Psoas muscle (tissue), 8 donors: Measurements from ENCODE around the gene ATOH8. TPM values are rescaled to one million over a fixed set of nuclear protein-coding genes. Genes with fewer than 3 reads are reported as not detected.
"Not testable (repeated sequence)": the region's sequence is repeated elsewhere in the genome, so short reads cannot be mapped to it uniquely, and the experiment has no call there.

ENCODE experiments used
- ATAC-seq, 4 donors: fragments of 200-7000 bp; cut with Tn5 transposase; one replicate each; pipeline ENCODE4 v1.9.1; 2020; ENCODE audit warnings: moderate library complexity in 3 of 4, mild to moderate bottlenecking in 2 of 4
- DNase-seq, 2 donors: peaks; one replicate each; pipeline ENCODE4 v3.0.0-alpha.2; 2020
- H3K27ac ChIP-seq: fragments of 200-600 bp; one replicate; pipeline ENCODE4 v1.8.0; 2022
- H3K27me3 ChIP-seq, 3 donors: fragments of 200-600 bp in 1 of 3; one replicate each; pipeline versions ENCODE4 v1.6.1 to v1.8.0; 2013 to 2022; ENCODE audit warnings: low read length in 2 of 3, mild to moderate bottlenecking in 2 of 3, moderate library complexity in 1 of 3; ENCODE audit not compliant: insufficient read depth in 3 of 3
- H3K36me3 ChIP-seq, 2 donors: fragments of 200-600 bp in 1 of 2; one replicate each; pipeline versions ENCODE4 v1.6.1 to v1.8.0; 2013 to 2022; ENCODE audit warnings: low read depth in 1 of 2, mild to moderate bottlenecking in 1 of 2, moderate library complexity in 1 of 2; ENCODE audit not compliant: insufficient read depth in 1 of 2
- H3K4me1 ChIP-seq: fragments of 200-600 bp; one replicate; pipeline ENCODE4 v1.8.0; 2022
- H3K4me3 ChIP-seq: fragments of 200-600 bp; one replicate; pipeline ENCODE4 v1.8.0; 2022; ENCODE audit warnings: mild to moderate bottlenecking
- H3K9me3 ChIP-seq: fragments of 200-600 bp; one replicate; pipeline ENCODE4 v1.8.0; 2022
- WGBS, 3 donors: extraction: QIAGEN DNeasy Blood & Tissue Kit; methylation state at CpG; one replicate each; pipeline versions ENCODE4 v1.1.6 to v1.1.7; 2013; 5-methylcytosine and 5-hydroxymethylcytosine counted together
- intact Hi-C, 2 donors: fragments of 100-400 bp; cut with DNase I; formaldehyde crosslinking; loops; one replicate each; pipeline versions ENCODE4 v1.11.0 to v1.14.2; 2022
- polyA plus RNA-seq, 3 donors: library from polyadenylated mRNA; stranded (reverse); fragments of 200-250 nt; gene quantifications; one replicate each; pipeline ENCODE4 v1.2.3, GENCODE V29; 2013
- total RNA-seq, 4 donors: library from RNA; stranded (reverse); fragmentation: NEBNext Ultra II Directional in 2 of 4; extraction: Animal tissue kit (Norgen Biotek cat#: 25700) in 2 of 4; gene quantifications; one replicate each; pipeline versions ENCODE4 v1.2.1 to v1.2.4, GENCODE V29; 2021 to 2023
- TF ChIP-seq, protein P1 (sequence below): fragments of 200-600 bp; IDR thresholded peaks from one replicate; pipeline ENCODE4 v1.8.0; 2022; ENCODE audit warnings: antibody characterized with exemption
- donor health status: healthy with polysubstance abuse.
- donor health status: DM: no; HTN: no; CAD: no; lungs with moderate emphysema.
- donor health status: Bipolar disorder and iron deficiency.
- donor health status: healthy.
- donor health status: DM: yes; HTN: yes; CAD: no.
- donor health status: DM: no; HTN: no; CAD: no.
- donor health status: DM: no; HTN: no; CAD: no.
- donor health status: DM: yes; HTN: yes; CAD: no.

The ATOH8 gene
- total and polyA plus RNA-seq, 7 donors = 22.0 to 82.1 (median 59.4) TPM

DNA sequence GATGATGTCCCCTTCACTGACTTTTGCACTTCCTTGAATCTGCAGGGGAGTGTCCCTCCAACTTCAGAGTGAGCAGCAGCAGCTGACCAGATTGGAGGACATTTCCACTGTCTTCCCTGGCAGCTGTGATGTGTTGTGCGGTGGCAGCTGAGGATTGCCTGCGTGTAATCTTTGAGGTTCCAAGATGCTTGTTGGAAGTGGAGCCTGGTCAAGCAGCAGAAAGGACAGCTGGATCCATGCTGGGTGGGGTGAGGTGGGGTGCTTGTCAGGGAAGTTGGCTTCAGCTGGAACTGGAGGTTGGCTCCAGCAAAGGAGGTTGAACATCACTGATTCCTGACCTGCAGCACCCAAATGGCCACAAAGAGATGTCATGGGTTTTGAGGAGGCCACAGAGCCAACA, 70.2 kb downstream of the ATOH8 start:
- H3K36me3 ChIP-seq = no peaks in the 10 kb centered on the region
- no peaks in the 10 kb centered on the region for H3K9me3 ChIP-seq
- no peak overlapping the region for H3K27ac ChIP-seq
- TF ChIP-seq, protein P1, sequence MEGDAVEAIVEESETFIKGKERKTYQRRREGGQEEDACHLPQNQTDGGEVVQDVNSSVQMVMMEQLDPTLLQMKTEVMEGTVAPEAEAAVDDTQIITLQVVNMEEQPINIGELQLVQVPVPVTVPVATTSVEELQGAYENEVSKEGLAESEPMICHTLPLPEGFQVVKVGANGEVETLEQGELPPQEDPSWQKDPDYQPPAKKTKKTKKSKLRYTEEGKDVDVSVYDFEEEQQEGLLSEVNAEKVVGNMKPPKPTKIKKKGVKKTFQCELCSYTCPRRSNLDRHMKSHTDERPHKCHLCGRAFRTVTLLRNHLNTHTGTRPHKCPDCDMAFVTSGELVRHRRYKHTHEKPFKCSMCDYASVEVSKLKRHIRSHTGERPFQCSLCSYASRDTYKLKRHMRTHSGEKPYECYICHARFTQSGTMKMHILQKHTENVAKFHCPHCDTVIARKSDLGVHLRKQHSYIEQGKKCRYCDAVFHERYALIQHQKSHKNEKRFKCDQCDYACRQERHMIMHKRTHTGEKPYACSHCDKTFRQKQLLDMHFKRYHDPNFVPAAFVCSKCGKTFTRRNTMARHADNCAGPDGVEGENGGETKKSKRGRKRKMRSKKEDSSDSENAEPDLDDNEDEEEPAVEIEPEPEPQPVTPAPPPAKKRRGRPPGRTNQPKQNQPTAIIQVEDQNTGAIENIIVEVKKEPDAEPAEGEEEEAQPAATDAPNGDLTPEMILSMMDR = no peak
- DNase-seq (no peak), ATAC-seq (no peak)
- H3K4me1 ChIP-seq = peaks cover 3% of the 10 kb centered on the region
- intact Hi-C loops = no loop called here
- no peak overlapping the region for H3K4me3 ChIP-seq
- 33 to 53% (median 52%) methylated on average over 2 of the region's 2 CpGs for WGBS, 3 donors
- no peaks in the 10 kb centered on the region for H3K27me3 ChIP-seq

DNA sequence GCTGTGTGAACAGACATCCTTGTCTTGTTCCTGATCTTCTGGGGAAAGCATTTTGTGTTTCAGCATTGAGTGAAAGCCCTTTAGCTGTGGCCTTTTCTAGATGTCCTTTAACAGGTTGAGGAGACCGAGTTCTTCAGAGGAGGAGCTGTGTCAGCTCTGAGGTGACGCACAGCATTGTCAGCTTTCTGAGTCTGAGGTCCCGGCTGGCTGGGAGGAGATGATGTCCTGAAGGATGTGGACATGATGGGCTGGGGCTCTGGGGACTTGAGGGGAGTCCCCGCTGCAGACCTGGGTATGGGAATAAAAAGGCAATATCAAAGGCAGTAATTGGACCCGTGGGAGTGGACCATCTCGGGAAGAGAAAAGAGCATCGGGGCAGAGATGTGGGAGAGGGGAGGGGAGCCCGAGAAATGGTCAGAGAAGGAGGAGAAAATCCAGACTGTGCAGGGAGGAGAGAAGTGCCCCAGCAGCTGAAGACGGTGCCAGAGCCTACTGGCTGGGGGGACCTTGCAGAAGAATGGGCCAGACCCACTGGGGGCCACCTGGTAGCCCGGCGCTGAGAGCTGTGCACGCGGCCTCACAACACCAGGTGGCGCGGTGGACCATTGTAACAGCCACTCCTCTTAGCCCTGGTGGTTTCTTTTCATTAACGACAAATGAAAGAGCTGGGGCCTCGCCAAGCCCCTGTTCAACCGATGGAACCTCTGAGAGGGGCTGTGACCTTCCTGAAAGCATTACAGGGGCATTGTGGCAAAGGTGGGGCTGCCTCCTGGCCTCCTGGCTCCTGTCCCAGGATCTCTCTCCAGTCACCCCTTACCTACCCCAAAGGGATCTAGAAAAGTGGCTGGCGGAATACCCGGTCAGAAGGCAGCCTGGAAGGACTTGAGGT, 73.4 kb downstream of the ATOH8 start:
- peak; percentile 79 to 88 for DNase-seq
- peak; percentile 92 to 98 (median 92) for ATAC-seq
- H3K4me1 ChIP-seq = peaks cover 3% of the 10 kb centered on the region
- no peaks in the 10 kb centered on the region for H3K27me3 ChIP-seq
- H3K4me3 ChIP-seq = peak overlapping the region; percentile 42
- TF ChIP-seq, protein P1 = peak; percentile 96
- intact Hi-C loops = loop anchor here (1.0 to 5.0 kb wide), 3 partner anchors 60 to 253 kb away; partner anchors contain the start of gene ST3GAL5 (in 2 of the 2)
- no peak overlapping the region for H3K27ac ChIP-seq
- H3K36me3 ChIP-seq = no peaks in the 10 kb centered on the region
- 19 to 22% (median 22%) methylated on average over 17 to 20 of the region's 20 CpGs for WGBS, 3 donors
- no peaks in the 10 kb centered on the region for H3K9me3 ChIP-seq

DNA sequence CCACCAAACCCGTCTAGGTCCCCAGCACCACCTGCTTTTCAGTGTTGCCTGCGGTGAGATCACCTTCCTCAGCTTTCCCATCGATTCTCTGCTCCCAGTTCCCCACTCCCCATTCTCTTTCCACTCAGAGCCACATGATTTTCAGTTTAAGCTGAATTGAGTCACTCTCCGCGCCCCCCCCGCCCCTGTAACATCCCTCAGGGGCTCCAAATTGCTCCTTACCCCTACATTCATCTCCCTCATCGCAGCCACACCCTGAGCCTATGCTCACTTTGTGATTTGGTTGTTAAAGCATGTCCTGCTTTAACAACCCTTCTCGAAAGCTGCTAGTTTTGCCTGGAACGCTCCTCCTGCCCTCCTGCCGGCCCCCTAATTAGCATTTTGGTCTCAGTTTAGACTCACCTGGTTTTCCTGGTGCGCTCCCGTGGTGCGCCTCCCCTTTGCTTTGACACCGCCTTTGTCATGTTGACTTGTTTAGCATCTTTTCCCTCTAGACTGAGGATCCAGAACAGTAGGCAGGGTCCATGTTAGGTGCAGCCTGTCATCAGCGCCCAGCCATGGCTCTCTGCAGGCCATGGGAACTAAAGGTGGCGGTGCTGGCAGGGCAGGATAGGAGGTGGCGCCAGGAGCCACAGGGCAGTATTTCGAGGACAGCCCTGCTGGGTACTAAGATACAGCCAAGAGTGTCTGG, 74.2 kb downstream of the ATOH8 start:
- H3K4me3 ChIP-seq = peak overlapping the region; percentile 42
- DNase-seq (no peak), ATAC-seq (peak in 2 of 4 donors; percentile 28 to 36)
- peaks cover 3% of the 10 kb centered on the region for H3K4me1 ChIP-seq
- H3K36me3 ChIP-seq = no peaks in the 10 kb centered on the region
- intact Hi-C loops = loop anchor here (1.0 to 5.0 kb wide), 3 partner anchors 59 to 252 kb away; partner anchors contain the start of gene ST3GAL5 (in 2 of the 2)
- no peaks in the 10 kb centered on the region for H3K9me3 ChIP-seq
- TF ChIP-seq, protein P1 = no peak
- 70 to 80% (median 73%) methylated on average over 18 of the region's 18 CpGs for WGBS, 3 donors
- no peaks in the 10 kb centered on the region for H3K27me3 ChIP-seq
- H3K27ac ChIP-seq = no peak overlapping the region

DNA sequence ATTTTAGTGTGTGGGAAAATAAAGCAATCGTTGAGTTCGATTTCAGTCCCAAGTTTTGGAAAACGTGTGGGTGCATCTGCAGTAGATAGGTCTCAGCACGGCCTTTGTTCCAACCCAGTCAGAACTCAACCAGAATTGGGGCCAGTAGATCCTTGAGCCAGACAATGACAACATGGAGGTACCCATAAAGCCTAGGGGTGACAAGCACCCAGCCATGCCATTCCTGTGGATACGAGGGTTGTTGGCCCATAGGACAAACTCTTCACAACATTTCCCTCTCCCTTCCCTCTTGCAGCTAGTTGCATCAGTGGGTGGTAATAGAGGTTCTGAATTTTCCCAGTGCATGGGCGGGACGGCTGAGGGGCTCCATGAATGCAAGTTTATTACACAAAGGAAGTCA, 74.9 kb downstream of the ATOH8 start:
- H3K36me3 ChIP-seq = no peaks in the 10 kb centered on the region
- no peaks in the 10 kb centered on the region for H3K27me3 ChIP-seq
- 81 to 94% (median 83%) methylated on average over 7 of the region's 7 CpGs for whole genome bisulfite sequencing, 3 donors
- intact Hi-C loops = loop anchor here (5.0 kb wide), 1 partner anchor 59 kb away; the partner anchor contains the start of gene ST3GAL5 (in 2 of the 2)
- no peak for DNase-seq
- ATAC-seq = no peak
- peaks cover 3% of the 10 kb centered on the region for H3K4me1 ChIP-seq
- H3K9me3 ChIP-seq = no peaks in the 10 kb centered on the region
- no peak overlapping the region for H3K27ac ChIP-seq
- no peak overlapping the region for H3K4me3 ChIP-seq
- TF ChIP-seq, protein P1 = no peak

DNA sequence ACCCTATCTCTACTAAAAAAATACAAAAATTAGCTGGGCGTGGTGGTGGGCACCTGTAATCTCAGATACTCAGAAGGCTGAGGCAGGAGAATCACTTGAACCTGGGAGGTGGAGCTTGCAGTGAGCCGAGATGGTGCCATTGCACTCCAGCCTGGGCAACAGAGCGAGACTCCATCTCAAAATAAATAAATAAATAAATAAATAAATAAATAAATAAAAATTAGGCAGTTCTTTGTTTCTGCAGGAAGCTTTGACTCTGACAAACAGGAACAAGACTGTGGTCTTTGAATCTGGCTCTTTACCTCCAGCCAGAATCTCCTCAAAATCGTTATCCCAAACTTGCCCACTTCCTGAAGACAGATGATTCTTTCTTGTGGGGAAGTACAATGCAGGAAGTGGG, 75.6 kb downstream of the ATOH8 start:
- H3K36me3 ChIP-seq, H3K4me3 ChIP-seq, H3K4me1 ChIP-seq, H3K9me3 ChIP-seq, DNase-seq, H3K27me3 ChIP-seq, ATAC-seq, H3K27ac ChIP-seq: not testable (repeated sequence)
- intact Hi-C loops = loop anchor here (5.0 kb wide), 1 partner anchor 58 kb away; the partner anchor contains the start of gene ST3GAL5 (in 2 of the 2)
- 81 to 96% (median 89%) methylated on average over 4 of the region's 4 CpGs for WGBS, 3 donors
